ENCODE measurements around the gene TRNT1.

Gene TRNT1

DNA sequence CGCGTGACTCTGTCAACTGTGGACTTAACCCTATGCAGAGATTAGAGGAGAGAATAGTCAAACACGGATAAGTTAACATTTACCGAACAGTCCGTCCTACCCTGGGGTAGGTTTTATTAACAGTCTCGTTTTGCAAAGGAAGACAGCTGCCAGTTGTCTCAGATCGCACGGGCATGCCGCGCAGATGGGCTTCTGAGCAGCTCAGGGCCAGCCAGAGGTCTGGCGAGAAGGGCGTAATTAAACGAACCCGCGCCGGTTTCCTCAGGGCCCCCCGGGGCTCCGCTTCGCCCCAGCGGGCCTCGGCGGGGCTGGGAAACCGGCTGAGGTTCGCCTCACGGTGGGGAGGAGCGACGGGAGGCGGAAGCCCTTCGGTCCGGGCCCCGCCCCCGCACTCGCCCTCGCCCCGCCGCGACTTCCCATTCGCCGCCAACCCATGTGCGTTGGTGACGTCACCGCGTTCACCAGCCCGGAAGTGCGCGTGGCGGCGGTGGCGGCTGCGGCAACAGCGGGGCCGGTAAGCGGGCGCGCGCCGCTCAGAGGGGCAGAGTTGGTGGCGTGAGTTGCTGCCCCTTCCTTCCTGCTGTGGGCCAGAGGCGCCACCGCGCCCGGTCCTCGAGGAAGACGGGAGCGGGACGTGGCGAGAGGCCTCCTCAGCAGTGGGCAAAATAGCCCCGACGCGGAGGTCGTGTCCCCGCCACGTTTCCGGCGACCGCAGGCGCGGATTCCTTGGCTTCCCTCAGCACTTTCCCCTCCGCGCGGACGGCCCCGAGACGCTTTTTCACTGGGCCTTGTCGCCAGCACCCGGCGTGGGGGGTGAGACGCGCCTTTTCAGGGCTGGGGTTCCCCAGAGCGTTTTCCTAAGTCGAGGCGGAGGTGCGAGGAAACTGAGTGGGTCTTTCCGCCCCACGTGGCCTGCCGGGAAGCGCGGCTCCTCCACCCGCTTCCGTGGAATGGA is at the start of gene TRNT1:
TRNT1 (plus strand) TSS at position 464 of the 955 bp plus-strand sequence. CDS start 2,101 bp downstream, outside the sequence.
- peak; percentile 51 to 91 (median 82) for DNase-seq

DNA sequence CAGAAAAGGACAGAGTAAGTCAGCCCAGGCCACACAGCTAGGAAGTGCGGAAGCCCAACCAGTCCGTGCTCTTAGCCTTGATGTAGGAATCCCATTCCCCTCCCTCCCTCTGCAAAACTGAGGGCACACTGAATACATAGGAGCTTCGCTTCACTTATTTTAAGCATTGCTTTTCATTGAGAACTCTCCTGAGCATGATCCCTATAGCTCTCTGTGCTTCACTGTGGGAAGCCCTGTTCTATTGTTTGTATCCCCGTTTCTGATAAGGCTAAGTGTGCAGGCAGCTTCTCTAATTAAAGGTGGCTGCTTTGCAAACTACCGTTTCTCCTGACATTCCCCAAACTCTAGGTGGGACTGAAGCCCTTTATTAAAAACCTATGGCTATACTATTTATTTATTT is 46.4 kb upstream of the TRNT1 start:
- DNase-seq = no peak

DNA sequence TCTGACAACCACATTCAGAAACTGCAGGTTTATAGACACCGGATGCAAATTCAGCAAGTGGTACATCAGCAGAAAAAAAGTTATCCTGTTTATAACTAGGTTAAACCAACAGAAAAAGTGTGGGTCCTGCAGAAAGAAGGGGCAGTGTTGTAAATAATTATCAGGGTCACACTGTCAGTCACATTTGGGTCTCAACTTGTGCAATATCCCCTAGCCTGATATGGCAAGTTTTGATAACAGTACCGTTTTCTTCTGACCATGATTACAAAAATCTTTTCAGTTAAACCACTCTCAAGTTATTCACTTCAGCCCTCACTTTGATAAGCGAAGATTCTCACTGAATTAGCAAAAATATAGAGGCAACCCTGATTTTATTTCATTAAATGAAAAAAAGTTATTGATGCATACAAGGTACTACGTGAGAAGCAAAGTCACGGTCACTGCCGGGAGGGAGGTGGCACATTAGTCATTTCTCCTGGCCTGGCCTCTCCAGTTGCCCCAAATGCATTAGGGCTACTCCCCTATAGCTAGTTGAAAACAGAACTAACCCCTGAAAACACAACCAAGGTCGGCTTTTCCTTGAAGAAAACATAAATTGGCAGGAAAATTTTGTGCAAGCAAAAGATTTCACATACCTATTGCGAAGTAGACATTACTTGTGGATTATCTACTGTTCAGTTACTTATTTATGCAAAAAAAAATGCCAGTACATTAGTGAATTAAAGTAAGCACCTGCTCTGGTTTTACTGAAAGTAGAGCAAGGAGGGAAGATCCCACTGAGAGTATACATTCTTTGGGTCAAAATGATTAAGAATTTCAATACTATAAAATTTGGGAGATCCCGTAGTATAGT is 45.1 kb upstream of the TRNT1 start:
- no peak for DNase-seq

DNA sequence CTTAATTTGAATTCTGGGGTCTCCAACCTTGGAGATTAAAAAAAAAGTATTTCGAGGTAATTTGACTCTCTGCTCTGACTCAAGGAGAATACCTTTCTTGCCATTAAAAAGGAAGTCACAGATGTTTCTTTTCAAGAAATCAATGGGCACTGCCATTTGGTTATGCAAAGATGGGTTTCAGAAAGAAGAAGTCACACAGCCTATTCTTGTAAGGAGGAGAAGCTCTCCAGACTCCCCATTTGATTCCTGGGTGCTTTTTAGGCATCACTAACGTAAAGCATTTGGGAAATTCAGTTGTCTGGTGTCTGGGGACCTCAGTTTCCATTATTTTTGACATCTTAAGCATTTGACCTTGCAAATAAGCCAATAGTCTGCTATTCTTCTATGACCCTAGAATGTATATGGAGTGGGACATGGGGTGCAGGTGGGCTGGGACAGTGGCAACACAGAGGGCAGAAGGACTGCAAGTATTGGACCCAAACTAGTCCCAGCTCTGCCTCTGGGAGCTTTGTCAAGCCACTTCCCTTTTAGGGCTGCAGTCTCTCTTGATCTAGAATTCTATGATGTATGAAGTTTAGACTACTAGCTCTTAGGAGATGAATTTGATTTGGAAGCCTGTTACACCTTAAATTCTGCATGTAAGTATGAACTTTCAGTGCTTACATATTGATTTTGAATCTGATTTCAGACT is 44.4 kb upstream of the TRNT1 start:
- DNase-seq = no peak

DNA sequence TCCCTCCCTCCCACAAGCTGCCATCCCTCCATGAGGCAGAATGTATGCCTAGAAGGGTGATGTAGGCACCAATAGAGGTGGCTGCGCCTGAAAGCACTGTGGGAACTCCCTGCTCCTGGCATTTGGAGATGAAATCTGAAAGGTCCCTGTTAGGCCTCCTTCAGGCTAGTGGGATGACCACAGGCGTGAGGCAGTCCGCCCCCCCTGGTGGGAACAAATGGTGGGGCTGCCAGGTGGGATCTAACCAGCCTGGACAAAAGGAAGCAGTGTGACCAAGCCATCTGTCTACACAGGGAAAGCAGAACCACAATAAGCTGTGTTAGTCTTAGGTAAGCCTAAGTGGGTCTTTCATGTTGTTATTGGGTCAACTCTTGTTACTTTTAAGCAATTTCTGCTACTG is 41.9 kb upstream of the TRNT1 start:
- no peak for DNase-seq

DNA sequence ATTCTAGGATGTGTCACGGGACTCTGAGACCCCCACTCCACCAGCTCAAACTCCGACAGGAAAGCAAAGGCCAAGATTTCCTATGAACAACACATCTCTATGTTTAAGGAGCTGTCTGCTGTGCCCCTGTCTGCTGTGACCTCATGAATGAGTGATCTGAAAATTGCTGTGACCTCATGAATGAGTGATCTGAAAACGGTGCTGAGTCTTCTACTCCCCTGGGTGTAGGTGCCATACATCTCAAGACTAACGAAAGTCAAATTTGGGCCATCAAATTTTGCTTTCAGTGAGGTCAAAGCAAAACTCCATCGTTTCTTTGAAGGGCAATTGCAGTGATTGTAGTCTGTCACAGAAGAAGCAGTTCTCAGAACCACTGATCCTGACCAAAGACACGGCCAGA is 41.0 kb upstream of the TRNT1 start:
- no peak for DNase-seq

DNA sequence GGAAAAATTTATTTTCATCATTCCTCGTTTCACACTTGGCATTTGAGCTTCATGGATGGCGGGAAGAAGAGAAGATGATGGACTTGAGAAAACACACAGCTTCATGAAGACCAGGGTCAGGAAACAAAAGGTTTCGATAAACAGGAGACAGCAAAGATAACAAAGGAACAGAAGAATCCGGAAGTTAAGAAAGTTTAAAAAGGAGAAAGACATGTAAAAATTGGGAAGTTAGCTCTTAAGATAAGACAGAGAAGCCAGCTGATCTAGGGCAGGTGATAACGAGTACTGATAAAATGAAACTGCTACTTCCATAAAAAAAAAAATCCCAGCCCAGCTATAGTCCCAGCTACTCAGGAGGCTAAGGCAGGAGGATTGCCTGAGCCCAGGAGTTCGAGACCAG is 40.5 kb upstream of the TRNT1 start:
- no peak for DNase-seq

DNA sequence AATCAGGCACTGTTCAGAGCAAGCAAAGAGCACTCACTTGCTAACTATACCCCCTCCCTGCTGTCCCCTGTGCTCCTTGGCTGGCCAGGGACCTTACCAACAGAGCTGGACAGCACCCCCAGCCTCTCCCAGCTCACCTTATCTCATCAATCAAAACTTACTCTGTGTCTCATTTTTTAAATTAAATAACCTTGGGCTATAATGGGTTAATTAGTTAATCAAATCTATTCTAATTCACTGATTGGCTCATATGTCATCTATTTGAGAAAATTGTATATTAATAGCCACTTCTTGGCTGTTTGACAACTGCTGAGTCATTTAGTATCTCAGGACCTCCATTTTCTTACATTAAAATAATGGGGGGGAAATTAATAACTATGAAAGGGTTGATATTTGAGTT is 39.5 kb upstream of the TRNT1 start:
- DNase-seq = no peak

DNA sequence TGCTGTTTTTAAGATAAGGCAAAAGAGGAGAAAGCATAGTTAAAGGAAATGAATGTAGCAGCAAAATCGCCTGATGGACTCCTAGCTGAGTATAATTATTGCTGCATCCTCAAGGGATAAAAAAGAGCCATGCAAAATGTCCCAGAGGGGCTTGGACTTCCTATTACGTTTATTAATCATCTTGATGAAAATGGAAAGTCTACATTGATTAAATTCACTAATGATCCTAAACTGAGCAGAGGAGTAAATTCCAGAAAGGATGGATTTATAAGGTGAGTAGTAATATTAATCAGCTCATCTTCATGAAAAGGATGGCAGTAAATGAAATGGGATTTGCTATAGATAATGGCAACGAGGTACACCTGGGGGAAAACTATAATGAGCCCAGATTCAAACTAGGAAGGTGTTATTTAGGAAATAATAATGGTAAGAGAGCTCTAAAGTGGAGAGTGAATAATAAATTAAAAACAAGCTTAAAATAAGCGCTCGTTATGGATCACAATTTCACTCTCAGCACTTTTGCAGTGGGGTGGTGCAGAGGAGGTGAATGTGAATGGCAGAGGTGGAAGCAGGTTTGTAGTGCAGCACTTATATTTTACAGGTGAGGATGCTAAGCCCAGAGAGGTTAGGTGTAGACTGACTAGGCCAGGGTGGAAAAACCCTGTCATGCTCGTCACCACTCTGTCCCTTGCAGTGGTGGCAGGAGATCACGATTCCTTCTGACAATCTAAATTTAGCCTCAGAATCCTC is 38.8 kb upstream of the TRNT1 start:
- DNase-seq = no peak

DNA sequence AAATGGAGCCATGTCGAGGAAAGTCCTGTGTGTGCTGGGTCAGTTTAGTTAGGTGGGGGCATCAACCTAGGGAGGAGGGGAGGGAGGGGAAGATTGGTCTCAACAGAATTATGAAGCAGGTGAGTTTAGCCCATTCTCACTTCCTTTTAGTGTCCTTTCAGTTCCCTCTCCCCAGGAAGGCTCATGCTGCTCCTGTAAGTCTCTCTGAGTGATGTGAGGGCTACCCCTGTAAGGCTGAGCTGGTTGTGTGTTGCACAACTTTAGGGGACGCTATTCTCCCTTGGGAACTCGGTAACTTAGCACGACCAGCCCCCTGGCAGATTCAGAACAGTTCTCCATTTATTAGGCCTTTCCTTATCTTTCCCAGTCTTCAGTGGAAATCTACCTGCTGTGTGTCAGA is 37.7 kb upstream of the TRNT1 start:
- DNase-seq = no peak

DNA sequence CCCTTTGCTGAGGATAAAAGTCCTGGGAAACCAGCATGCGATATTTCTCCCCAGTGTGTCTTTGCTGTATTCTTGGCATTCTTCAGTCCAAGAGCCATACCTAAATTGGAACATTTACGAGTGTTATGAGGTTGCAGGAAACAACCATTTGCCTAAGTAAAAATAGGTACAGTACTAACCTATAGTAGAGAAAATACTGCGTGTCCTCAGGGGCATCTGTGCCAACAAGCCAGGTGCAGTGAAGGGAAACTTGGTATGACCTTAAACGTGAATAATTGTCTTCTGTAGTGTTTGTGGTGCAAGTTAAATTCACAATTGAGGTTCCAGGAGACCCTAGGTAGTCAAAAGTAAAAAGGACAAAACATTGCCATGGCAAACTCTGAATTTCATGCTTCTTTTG is 28.8 kb upstream of the TRNT1 start:
- no peak for DNase-seq

DNA sequence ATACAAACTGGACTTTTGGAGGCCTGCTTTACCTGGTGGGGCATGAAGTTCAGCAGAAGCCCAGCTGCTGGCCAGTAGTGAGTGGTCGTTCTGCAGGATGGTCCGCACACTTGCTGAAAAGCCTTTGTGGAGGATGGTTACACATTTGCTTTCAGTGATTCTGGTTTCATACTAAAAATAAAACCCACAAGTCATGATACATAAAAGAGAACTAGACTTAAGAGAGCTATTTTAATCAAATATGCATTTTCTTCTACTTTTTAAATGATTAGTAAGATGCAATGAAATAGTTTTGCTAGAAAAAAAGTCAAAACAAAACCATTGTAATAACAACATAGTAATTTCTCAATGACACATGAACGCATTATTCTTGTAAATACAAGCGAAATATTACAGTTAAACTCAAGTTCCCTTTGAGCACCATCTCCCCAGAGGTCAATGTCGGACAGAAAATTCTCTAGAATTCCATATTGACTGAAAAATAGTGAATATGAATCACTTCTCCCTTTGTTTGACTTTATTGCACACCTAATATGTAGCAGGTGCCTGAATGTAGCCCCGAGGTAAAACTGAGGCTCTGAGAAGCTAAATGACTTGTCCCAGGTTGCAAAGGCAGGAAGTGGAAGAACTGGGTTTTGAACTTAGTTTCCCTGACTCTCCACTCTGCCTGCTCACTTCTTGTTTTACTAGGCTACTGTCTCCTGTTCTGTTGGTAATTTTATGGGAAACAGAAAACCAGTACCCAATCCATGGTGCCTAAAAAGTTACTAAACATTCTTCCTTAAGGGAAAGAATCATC is 24.9 kb upstream of the TRNT1 start:
- no peak for DNase-seq

DNA sequence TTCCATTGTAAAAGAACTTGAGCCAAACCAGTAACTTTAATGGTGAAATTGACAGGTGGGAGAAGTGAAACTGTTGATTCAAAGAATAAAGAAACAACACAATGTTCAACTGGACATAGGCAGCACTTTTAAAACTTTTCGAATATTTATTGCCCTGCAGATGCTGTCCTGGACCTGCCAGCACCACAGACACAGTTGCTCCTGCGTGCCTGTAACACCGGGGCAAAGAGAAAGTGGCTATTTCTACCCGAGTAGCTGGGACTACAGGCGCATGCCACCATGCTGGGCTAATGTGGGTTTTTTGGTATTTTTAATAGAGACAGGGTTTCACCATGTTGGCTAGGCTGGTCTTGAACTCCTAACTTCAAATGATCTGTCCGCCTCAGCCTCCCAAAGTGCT is 24.0 kb upstream of the TRNT1 start:
- DNase-seq = no peak

DNA sequence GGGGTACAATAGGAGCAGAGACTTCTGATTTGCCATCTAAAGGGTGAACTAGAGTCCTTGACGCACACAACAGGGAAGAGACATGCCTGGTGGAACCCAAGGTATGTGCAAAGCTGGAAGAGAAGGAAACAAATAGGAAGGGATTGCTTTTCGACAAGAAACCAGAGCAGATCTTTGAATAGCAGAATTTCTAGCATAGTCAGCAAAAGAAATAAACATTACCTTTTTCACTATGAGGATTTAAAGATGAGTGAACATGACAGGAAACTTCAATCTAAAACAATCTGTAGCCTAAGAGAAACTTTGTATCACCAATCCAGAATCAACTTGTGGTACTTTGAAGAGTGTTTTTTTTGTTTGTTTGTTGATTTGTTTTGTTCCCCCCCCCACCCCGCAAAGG is 21.5 kb upstream of the TRNT1 start:
- no peak for DNase-seq

DNA sequence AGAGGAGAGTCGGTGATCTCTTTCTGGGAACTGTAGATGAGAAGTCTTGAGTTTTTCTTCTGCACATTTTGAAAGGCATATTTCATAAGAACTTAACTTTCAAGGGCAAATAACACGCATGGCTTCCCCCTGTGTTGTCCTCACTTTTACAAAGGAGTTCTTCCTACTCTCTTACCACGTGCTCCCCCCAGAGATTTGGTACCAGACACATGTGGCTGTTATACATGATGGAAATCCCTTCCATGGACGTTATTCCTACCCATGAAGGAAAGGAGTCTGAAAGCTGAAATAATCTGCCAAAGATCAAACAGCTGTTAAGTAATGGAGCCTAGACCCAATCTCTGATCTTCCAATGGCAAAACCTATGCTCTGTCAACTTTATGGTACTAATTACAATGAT is 20.9 kb upstream of the TRNT1 start:
- DNase-seq = no peak

DNA sequence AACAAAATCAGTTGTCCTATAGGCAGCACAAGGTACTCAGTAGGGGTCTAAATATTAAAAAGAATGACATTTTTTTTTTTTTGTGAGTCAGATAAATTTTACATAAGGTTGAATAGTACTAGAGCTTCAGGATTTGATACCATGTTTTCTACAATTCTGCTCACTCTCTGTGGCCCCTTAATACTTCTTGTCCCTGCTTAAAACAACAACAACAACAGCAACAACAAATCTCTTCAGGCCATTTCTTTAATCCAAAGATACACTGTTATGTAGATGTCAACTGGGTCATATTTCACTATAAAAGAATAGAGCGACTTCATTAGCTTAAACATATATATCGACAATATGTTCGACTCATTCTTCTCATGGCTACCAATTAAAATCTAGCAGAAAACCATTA is 19.6 kb upstream of the TRNT1 start:
- no peak for DNase-seq

DNA sequence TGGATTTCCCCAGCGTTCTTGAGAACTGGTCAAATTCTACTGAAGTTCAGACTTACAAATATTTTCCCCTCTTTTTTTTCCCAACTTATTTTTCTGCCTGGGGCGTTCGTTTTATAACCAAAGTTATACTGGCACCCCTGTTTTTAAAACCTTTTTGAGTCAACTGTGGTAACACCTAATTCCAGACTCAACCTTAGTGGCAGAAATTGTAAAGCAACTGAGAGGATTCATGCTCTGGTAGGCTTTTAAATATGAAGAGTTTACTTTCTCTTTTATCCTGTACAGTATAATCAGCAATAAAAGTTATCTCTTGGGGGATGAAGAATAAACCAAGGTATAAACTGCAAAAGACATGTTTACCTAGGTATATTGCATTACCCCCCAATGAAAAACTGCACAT is 18.9 kb upstream of the TRNT1 start:
- no peak for DNase-seq

DNA sequence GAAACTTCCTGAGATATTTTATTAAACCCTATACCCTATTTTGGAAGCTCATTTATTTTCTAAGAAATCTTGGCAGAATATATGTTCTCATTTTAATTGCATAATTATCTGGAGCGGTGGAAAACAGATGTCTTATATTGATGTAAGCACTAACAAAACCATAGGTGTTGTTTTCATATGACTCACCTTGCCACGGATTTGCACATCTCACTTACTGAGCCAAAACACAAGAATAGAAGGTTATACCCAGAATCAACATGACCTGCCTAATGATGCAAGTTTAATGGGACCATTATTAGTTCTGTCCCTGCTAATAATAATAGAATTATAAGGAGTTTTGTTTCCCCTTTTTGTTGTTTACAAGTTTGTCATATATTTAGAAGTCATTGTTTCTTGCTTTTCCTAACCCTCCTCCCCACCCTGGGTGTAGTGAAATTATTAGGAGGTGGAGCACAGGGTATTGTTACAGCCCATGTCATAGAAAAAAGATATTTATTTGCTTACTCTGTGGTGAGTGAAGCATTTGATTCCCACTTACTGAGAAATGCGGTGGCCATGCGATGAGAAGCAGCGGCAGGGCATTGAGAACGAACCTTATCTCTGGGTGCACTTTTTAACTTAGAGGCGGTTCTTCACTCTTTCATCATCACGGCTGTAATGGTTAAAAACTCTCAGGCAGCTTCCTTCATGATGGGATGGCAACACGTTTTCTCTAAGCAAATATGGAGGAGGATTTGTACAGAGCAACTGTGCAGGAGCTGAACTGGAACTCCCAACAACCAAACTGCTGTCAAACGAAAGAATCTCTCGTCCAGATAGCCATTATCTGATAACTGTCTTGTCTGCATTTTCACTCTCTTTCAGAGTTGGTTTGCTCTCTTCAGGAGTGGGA is 17.1 kb upstream of the TRNT1 start:
- no peak for DNase-seq

DNA sequence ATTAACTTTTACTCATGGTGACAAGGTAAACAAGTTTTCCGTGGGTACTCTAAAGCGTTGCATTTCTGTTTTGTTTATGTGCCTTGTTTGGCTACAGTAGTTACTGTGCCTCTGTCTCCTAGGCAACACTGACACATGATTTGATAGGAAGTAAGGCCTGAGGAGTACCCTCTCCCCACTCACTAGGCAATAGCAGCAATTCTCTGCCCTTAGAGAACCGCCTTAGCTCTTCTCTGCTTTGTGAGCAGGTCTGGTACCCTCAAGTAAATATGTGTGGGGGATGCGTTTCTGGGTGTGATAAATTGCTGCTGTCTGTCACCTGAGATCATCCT is 16.5 kb upstream of the TRNT1 start, which contains the start of gene IL5RA:
IL5RA (minus strand) TSS at position 76 of the 332 bp plus-strand sequence. CDS start 5,390 bp downstream, outside the sequence.
- DNase-seq = no peak

DNA sequence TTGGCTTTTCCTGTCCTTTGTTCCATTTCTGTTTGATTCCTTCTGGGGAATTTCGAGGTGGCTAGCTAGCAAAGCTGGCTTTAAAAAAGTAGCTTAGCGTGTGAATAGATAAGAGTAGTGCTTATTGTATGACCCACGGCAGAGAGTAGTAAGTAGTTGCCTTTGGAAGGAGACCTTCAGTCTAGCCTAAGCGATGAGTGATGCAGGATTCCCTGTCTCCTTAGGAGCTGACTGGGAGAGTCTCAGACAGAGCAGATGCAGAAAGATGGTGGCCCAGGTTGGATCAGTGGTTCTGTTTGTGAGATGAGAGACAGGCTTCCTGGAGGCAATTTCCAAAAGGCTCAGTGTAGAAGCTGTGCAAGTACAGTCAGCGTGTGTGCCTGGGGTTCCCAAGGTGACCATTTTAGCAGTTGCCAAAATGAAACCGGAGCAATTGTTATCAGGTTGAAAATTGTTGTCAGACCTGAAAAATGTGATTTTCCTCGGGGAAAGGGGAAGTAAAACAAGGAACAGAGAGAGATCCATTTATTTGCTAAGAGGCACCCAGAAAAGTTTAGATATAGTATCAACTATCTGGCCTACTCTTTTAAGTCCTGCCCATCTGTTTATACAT is 15.9 kb upstream of the TRNT1 start:
- DNase-seq = no peak

Measured in C1 segment of cervical spinal cord (tissue), 14 donors.